ENCODE results near the gene RPS6KA2.

GRCh38 chr6:166591026-166591425 lies 36.0 kb downstream of the RPS6KA2 start:
- TF ChIP-seq POLR2A (IDR thresholded peaks at IDR 0.05) (no peak), CTCF (IDR thresholded peaks at IDR 0.05) (no peak)

Data from Peyer's patch (tissue), 4 donors.